ENCODE measurements around the gene CDH4. TPM values are rescaled to one million over a fixed set of nuclear protein-coding genes. Genes with fewer than 3 reads are reported as not detected.
"Not testable (repeated sequence)": the region's sequence is repeated elsewhere in the genome, so short reads cannot be mapped to it uniquely, and the experiment has no call there.

CDH4 gene
- total RNA-seq, 1 donor from 2014 or later = 1.1 TPM

- DNase-seq = no peak
These were observed 714.6 kb downstream of the CDH4 start for GRCh38 chr20:61966492-61967244.

DNA sequence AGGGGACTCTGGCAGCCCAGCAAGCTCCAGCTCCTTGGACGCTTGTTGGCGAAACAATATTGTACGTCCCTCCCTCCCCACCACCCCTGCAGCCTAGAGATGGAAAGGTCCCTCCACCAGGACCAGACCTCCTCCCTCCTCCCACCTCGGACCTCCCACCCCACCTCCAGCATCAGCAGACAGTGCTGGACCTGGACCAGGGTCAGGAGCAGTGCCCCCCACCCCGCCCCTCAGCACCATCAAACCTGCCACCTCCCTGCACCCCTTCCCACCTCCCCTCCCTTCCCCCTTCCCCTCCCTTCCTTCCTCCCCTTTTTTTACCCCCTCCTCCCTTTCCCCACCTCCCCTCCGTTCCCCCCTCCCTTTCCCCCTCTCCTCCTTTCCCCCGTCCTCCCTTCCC is 715.2 kb downstream of the CDH4 start:
- DNase-seq = no peak

DNA sequence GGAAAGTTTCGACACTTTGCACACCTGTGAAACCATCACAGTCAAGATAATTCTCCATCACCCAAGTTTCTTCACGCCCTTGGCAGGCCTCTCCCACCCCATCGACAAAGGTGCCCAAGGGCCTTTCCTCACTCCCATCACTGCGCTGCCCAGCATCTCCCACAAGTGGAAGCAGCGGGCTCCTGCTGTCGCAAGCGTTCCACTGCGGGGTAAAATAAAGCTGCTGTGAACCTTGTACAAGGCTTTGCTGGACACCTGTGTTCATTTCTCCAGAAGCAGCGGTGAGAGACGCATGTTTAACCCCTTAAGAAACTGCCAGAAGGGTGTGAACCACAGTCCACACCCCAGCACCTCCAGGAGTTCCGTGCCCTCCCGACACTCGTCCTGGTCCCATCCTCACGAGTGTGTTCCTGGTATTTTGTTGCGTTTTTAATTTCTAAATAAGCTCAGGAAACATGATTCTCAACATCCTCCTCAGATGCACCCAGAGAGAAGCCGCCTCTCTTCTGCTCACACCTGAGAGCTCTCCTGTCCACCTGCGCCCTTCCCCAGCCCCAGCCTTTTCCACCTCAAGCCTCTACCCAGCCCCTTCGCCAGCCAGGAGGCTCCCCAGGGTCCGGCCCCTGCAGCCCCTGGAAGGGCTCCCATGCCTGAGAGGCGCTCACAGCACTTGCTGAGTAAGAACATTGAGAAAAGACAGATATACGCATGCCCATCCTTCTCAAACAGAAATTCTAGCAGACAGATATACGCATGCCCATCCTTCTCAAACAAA is 716.2 kb downstream of the CDH4 start:
- no peak for DNase-seq

- no peak for DNase-seq
These were observed 716.9 kb downstream of the CDH4 start for GRCh38 chr20:61968932-61969331.

GRCh38 chr20:61969806-61970205 is 717.7 kb downstream of the CDH4 start:
- DNase-seq = no peak

DNA sequence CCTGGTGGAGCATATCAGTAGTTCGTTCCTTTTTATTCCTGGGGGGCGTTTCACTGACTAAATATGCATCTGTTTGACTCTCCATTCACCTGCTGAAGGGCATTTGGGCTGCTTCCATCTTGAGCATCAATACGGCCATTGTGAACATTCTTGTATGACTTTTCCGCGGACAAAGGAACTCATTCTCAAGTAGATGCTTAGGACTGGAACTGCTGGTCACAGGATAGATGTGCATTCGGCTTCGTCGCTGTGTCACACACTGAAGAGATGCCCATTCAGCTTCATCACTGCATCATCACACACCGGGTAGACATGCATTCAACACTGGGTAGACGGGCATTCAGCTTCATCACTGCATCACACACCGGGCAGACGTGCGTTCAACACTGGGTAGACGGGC is 718.3 kb downstream of the CDH4 start:
- no peak for DNase-seq

DNA sequence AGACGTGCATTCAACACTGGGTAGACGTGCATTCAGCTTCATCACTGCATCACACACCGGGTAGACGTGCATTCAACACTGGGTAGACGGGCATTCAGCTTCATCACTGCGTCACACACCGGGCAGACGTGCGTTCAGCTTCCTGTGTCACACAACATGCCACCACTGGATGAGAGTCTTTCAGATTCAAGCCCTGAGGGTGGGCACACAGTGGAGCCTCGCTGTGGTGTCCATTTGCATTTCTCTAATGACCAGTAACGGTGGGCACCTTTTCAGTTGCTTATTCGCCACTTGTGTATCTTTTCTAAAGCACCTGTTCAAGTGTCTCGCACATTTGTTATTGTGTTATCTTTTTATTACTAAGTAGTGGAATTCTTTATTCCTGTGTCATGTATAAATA is 719.5 kb downstream of the CDH4 start:
- not testable (repeated sequence) for DNase-seq

DNA sequence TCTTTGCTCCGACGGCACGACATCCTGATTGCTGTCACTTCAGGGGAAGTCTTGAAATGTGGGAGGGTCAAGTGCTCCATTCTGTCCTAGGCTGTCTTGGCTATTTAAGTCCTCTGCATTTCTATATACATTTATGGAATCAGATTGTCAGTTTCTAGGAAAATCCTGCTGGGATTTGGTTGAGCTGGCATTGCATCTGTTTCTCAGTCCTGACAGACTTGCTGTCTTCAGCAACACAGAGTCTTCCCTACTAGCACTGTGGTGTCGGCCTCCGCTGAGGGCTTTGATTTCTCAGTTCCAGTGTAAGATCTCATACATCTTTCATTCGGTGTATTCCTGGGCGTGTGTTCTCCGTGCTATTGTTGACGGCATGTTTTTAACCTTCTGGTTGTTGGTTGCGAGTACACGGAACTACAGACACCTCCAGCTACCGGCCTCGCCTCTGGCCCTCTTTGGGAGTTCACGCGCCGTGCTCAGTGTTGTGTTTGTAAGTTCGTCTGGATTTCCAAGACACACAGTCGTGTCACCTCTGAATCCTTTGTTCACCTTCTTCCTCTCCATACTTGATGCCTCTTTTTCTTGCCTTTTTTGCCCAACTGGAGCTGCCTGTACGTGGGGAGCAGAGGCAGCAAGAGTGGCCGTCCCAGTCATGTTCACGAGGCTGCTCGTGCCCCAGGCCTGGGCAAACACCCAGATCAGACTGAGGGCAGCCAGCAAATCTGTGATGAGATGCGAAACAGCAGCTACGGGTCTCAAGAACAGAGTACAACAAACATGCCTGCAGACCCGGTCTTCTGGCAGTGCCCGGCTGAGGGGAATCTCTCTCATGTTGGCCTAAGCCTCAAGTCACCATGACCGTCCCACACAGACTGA is 720.8 kb downstream of the CDH4 start:
- DNase-seq = no peak

DNA sequence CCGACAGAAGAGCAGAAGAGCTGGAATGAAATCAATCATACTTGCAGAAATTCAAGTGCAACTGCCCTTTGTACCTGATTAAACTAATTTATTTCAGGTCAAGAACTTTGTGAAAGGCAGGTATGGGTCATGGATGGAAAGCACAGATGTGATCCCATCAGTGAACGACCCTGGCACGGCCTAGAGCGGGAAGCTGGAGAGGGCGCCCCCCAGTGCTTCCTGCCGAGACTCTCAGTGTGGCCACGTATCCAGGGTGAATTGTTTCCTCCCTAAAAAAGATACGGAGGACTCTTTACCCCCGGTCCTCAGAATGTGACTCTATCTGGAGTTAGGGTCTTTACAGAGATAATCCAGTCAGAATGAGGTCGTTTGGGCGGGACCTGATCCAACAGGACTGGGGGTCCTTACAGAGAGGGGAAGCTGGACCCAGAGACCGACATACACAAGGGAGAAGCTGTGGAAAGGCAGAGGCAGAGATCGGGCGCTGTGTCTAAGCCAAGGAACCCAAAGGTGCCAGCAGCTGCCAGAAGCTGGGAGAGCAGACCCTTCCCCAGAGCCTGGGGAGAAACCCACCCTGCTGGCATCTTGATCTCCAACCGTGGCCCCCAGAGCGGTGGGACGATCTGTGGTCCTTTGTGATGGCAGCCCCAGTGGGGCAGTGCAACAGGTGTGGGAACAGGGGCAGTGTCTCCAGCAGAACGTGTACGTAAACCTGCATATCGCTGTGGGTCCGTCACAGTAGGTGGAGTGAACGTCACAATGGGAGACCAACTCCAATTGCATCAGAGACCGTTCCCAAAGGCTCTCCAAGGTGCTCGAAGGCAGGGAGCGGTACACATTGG is 721.7 kb downstream of the CDH4 start:
- DNase-seq = no peak

- DNase-seq = no peak
These were observed 722.2 kb downstream of the CDH4 start for GRCh38 chr20:61974357-61974665.

- DNase-seq = no peak
These were observed 723.5 kb downstream of the CDH4 start for GRCh38 chr20:61975407-61976129.

GRCh38 chr20:61976263-61976643 is 724.2 kb downstream of the CDH4 start:
- no peak for DNase-seq

GRCh38 chr20:61976644-61977418 is 724.8 kb downstream of the CDH4 start:
- DNase-seq = no peak

GRCh38 chr20:61977419-61977786 is 725.3 kb downstream of the CDH4 start:
- no peak for DNase-seq

DNA sequence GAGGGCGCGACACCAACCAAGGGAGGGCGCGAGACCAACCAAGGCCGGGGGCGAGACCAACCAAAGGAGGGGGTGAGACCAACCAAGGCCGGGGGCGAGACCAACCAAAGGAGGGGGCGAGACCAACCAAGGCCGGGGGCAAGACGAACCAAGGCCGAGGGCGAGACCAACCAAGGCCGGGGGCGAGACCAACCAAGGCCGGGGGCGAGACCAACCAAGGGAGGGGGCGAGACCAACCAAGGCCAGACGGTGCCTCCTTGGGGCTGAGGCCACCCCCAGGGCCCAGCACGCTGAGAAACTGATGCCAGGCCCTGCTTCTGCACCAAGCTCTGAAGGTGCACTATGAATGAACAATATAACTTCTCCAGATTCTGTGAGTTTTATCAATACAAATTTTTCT is 726.4 kb downstream of the CDH4 start:
- DNase-seq = no peak

- no peak for DNase-seq
These were observed 727.0 kb downstream of the CDH4 start for GRCh38 chr20:61979090-61979489.

GRCh38 chr20:61979701-61980635 is 727.9 kb downstream of the CDH4 start:
- no peak for DNase-seq

DNA sequence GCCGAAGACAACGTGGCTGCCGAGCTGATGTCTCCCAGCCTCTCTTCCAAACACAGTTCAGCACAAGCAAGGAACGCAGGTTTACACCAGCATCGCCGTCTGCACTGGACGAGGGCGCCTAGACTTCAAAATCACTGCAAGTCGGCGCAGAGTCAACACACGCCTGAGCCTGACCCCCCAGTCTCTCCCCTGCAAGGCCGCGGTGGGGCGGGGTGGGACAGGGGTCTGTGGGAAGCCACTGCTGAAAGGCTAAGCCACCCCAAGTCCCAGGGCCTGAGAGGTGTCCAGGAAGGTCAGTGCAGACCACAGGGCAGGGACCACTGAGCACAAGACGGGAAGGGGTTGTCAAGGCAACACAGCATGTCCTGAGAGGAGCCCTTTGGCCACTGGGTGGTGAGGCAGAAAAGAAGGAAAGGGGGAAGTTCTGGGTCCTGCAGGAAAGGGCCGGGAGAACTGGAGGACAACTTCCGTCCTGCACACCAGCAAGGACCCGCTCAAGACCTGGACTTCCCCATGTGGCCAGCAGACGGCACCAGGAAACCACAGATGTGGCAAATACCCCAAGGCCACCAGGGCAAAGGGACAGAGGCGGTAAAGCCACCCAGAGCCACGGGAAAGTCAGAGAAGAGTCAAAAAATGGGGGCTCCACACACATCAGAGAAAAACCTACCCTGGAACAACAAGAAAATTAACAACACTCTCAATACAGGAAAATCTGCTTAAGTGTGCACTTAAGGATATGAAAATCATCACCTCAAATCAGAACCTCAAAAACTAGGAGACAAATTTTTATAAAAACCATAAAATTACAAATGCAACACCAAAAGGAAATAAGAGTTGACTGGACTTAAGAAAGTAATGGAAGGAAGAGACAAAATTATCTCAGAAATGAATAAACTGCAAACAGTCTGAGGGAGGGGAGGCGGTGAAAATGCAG is 728.9 kb downstream of the CDH4 start:
- DNase-seq = peak; percentile 14
